ENCODE data around the gene QARS1.

The QARS1 gene

DNA sequence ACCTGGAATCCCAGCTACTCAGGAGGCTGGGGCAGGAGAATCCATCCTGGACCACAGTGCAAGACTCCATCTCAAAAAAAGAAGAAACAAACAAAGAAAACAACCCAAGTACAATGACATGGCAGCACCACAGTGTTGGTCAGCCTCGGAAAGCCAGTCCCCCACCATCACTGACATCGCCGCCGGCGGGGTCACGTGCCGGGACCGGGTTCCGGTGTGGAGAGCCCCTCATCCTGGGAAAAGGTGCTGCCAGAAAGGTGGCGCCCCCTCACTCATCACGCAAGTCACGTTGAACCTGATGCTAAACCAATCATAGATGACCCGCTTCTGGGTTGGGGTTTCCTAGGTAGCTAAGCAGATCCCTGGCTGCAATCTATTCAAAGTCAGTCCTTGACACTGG is 28.4 kb downstream of the QARS1 start:
- TF ChIP-seq, protein P1, sequence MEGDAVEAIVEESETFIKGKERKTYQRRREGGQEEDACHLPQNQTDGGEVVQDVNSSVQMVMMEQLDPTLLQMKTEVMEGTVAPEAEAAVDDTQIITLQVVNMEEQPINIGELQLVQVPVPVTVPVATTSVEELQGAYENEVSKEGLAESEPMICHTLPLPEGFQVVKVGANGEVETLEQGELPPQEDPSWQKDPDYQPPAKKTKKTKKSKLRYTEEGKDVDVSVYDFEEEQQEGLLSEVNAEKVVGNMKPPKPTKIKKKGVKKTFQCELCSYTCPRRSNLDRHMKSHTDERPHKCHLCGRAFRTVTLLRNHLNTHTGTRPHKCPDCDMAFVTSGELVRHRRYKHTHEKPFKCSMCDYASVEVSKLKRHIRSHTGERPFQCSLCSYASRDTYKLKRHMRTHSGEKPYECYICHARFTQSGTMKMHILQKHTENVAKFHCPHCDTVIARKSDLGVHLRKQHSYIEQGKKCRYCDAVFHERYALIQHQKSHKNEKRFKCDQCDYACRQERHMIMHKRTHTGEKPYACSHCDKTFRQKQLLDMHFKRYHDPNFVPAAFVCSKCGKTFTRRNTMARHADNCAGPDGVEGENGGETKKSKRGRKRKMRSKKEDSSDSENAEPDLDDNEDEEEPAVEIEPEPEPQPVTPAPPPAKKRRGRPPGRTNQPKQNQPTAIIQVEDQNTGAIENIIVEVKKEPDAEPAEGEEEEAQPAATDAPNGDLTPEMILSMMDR (IDR thresholded peaks at IDR 0.05; ENCODE audit: control extremely low read depth, extremely low read depth, low read depth, missing control alignments) = no peak
- ChIA-PET POLR2A (no interaction called here), CTCF (no interaction called here)
- no peak for DNase-seq (ENCODE audit: extremely low spot score)

DNA sequence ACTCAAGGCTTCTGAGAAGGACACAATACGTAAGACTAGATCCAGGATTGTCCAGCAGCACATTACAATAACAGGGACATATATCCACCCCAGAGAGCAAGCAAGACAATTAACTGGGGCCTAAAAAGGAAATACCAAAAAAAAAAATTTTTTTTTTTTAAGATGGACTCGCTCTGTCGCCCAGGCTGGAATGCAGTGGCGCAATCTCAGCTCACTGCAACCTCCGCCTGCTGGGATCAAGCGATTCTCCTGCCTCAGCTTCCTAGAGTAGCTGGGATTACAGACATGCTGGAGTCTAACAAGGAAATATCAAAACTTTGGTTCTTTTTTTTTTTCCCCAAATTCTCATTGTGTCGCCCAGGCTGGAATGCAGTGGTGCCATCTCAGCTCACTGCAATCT is 46.5 kb downstream of the QARS1 start:
- no peak for DNase-seq (ENCODE audit: extremely low spot score)
- ChIA-PET CTCF (interaction anchor here (1.5 to 2.1 kb wide), 2 partner anchors 12 to 35 kb away, joined by 4 to 7 read pairs; partner anchors contain the start of gene QRICH1), POLR2A (interaction anchor here (0.6 kb wide), 1 partner anchor 36 kb away, joined by 6 read pairs; the partner anchor contains the start of gene NDUFAF3)
- TF ChIP-seq, protein P1 (IDR thresholded peaks at IDR 0.05; ENCODE audit: control extremely low read depth, extremely low read depth, low read depth, missing control alignments) = no peak

DNA sequence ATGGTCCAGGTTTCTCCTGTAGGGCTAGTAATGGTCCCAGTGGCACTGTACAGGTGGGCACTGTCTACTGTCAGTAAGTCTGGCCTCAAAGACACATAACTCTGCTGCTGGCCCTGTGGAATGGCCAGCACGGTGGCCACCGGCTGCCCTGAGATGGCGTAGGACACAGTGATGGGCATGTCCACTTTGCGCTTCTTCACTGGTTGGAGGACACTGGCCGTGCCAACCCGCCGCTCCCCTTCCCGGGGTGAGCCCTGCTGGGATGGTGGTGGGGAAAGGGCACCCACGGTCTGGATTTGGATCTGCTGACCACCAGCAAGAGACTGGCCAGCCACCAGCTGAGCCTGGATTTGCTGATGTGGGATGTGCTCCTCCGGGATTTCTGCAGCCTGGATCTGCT is 47.3 kb downstream of the QARS1 start:
- TF ChIP-seq, protein P1 (IDR thresholded peaks at IDR 0.05; ENCODE audit: control extremely low read depth, extremely low read depth, low read depth, missing control alignments) = no peak
- CTCF ChIA-PET = no interaction called here
- DNase-seq (ENCODE audit: extremely low spot score) = no peak
- POLR2A ChIA-PET = no interaction called here

DNA sequence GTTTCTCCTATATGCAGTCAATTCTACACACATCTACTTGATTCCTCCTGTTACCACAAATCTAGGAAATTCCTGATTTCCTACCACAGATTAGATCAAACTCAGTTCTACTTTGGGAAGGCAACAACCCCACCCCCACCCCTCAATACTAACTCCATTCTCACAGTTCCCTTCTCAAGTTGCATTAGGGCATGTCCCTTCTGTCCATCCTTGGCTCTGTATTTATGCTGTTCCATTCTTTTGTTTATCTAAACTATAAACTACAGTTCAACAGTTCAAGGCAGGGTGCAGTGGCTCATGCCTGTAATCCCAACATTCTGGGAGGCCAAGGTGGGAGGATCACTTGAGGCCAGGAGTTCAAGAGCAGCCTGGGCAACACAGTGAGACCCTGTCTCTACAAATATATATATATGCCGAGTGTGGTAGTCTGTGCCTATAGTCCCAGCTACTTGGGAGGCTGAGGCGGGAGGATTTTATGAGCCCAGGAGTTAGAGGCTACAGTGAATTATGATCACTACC is 50.2 kb downstream of the QARS1 start:
- POLR2A ChIA-PET = no interaction called here
- DNase-seq (ENCODE audit: extremely low spot score) = no peak
- TF ChIP-seq, protein P1 (IDR thresholded peaks at IDR 0.05; ENCODE audit: control extremely low read depth, extremely low read depth, low read depth, missing control alignments) = no peak
- CTCF ChIA-PET = no interaction called here

DNA sequence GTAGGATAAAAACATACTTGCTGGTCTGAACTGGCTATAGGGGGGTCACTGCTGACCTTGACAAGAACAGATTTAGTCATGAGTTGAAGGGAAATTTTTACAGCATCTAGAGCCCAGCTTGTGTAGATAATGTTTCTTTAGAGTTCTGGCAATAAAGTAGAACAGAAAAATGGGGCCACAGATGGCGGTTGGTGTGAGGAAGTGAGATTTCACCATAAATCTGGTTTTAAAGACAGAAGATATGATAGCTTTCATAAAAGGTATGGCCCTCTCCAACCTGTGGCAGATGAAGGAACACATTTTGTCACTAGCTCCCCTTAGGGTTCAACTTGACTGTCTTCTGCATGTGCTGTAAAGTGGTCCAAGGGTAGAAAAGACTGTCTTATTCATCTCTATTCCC is 51.0 kb downstream of the QARS1 start:
- CTCF ChIA-PET = no interaction called here
- TF ChIP-seq, protein P1 (IDR thresholded peaks at IDR 0.05; ENCODE audit: control extremely low read depth, extremely low read depth, low read depth, missing control alignments) = no peak
- POLR2A ChIA-PET = interaction anchor here (0.7 kb wide), 2 partner anchors 32 to 338 kb away, joined by 5 to 7 read pairs; partner anchors contain the start of gene NDUFAF3
- no peak for DNase-seq (ENCODE audit: extremely low spot score)
